K562 (cell line): Measurements from ENCODE around the gene GMEB2. TPM values are rescaled to one million over a fixed set of nuclear protein-coding genes. Genes with fewer than 3 reads are reported as not detected.

Experiments
- ATAC-seq: fragments of 200-7000 bp; cut with Tn5 transposase; 3 replicates; pipeline ENCODE4 v1.9.1; 2020; ENCODE audit warnings: moderate library complexity
- BruUV-seq: library from RNA; stranded (reverse); fragments of 400-500 nt; replicated peaks from 2 replicates; lab custom pipeline; 2021; lab: Mats Ljungman, UMichigan
- CTCF ChIA-PET: fragments of 300-600 bp; formaldehyde crosslinking; extraction: SDS; loops from one replicate; lab custom pipeline; 2021; ENCODE audit warnings: low intra/inter-chr PET ratio; lab: Yijun Ruan, JAX
- POLR2A ChIA-PET: fragments of 300-600, 350-650 bp; sonication (Branson Sonifier 250); formaldehyde crosslinking; extraction: SDS; loops from one replicate; lab custom pipeline; 2021; ENCODE audit warnings: antibody characterized with exemption, inconsistent platforms; lab: Yijun Ruan, JAX
- DNase-seq, 4 experiments: peaks; one replicate each; pipeline versions ENCODE4 v3.0.0 to v3.0.0-alpha.2; 2011 to 2018; ENCODE audit warnings: low spot score in 3 of 4, mixed read lengths in 3 of 4; ENCODE audit errors: extremely low read depth in 1 of 4
- FAIRE-seq: peaks from 2 replicates; lab custom pipeline; 2011; peaks lifted over from hg19 to GRCh38; lab: Jason Lieb, UNC
- H2AFZ ChIP-seq: 2 replicates; pipeline ENCODE4 v1.6.0; 2011; ENCODE audit warnings: low read depth, low read length, control low read depth, inconsistent platforms
- H3K27ac ChIP-seq: fragments of 200-600 bp; 3 replicates; pipeline ENCODE4 v1.8.0; 2011; ENCODE audit warnings: low read depth, mild to moderate bottlenecking, control low read depth, inconsistent platforms, low read length, moderate library complexity, mixed read lengths; ENCODE audit errors: extremely low read depth
- H3K27me3 ChIP-seq, 2 experiments: fragments of 300-600 bp in 1 of 2; 2 replicates in 1 of 2; 3 replicates in 1 of 2; pipeline versions ENCODE4 v1.6.0 to v1.8.0; 2011; ENCODE audit warnings: inconsistent platforms in 2 of 2, low read length in 2 of 2, mild to moderate bottlenecking in 1 of 2, mixed read lengths in 1 of 2, moderate library complexity in 1 of 2; ENCODE audit not compliant: control insufficient read depth in 2 of 2, insufficient read depth in 2 of 2
- H3K36me3 ChIP-seq: fragments of 300-600 bp; 3 replicates; pipeline ENCODE4 v1.8.0; 2011; ENCODE audit warnings: mild to moderate bottlenecking, low read length, inconsistent platforms; ENCODE audit not compliant: control insufficient read depth, insufficient read depth
- H3K4me1 ChIP-seq, 2 experiments: fragments of 200-600 bp in 1 of 2; replicated peaks in 1 of 2; 2 replicates in 1 of 2; 3 replicates in 1 of 2; pipeline versions ENCODE4 v1.5.1 to v1.8.0; 2011; ENCODE audit warnings: inconsistent platforms in 2 of 2, low read length in 2 of 2, mild to moderate bottlenecking in 1 of 2, mixed read lengths in 1 of 2, moderate library complexity in 1 of 2; ENCODE audit not compliant: control insufficient read depth in 2 of 2, insufficient read depth in 2 of 2
- H3K4me2 ChIP-seq: 2 replicates; pipeline ENCODE4 v1.6.1; 2011; ENCODE audit warnings: low read length, control low read depth, inconsistent platforms, mixed read lengths; ENCODE audit not compliant: insufficient read depth
- H3K4me3 ChIP-seq: fragments of 200-600 bp; sonication (generic), shearing (Covaris generic); 2 replicates; pipeline ENCODE4 v1.5.1; 2016; ENCODE audit warnings: control low read depth, inconsistent platforms
- H3K79me2 ChIP-seq: fragments of 200-600 bp; 3 replicates; pipeline ENCODE4 v1.8.0; 2011; ENCODE audit warnings: low read length, inconsistent platforms; ENCODE audit not compliant: control insufficient read depth, insufficient read depth
- H3K9ac ChIP-seq, 2 experiments: 2 replicates each; pipeline versions ENCODE4 v1.6.0 to v1.6.1; 2011; ENCODE audit warnings: low read depth in 2 of 2, low read length in 2 of 2, control low read depth in 1 of 2, inconsistent platforms in 1 of 2, mild to moderate bottlenecking in 1 of 2, mixed read lengths in 1 of 2; ENCODE audit not compliant: insufficient read depth in 1 of 2
- H3K9me1 ChIP-seq: one replicate; pipeline ENCODE4 v1.6.0; 2011; ENCODE audit warnings: inconsistent platforms, mild to moderate bottlenecking, low read length, moderate library complexity; ENCODE audit not compliant: control insufficient read depth, insufficient read depth
- H3K9me3 ChIP-seq: replicated peaks from 2 replicates; pipeline ENCODE4 v1.5.1; 2011; ENCODE audit warnings: low read depth, low read length, inconsistent platforms; ENCODE audit not compliant: control insufficient read depth, insufficient read depth
- H4K20me1 ChIP-seq: replicated peaks from 2 replicates; pipeline ENCODE4 v1.6.1; 2011; ENCODE audit warnings: low read length, inconsistent platforms, mixed read lengths; ENCODE audit not compliant: control insufficient read depth, insufficient read depth
- CREM ChIP-seq: IDR thresholded peaks from 2 replicates; pipeline ENCODE4 v1.6.1; 2014; ENCODE audit warnings: antibody characterized with exemption, low read depth
- GATAD2B ChIP-seq: fragments of 450-650 bp; IDR thresholded peaks from 2 replicates; pipeline ENCODE4 v1.6.1; 2017; ENCODE audit warnings: mild to moderate bottlenecking, borderline replicate concordance
- POLR2G ChIP-seq: fragments of 200-400 bp; formaldehyde crosslinking; IDR thresholded peaks from 2 replicates; pipeline ENCODE4 v1.6.1; 2017; ENCODE audit warnings: low read depth, mild to moderate bottlenecking, antibody characterized with exemption, low read length, moderate library complexity
- SMAD1 ChIP-seq: fragments of 150-350 bp; IDR thresholded peaks from 2 replicates; pipeline ENCODE4 v1.6.1; 2014; ENCODE audit warnings: low read length, low read depth; ENCODE audit not compliant: partially characterized antibody
- ZBTB33 ChIP-seq: sonication (generic); formaldehyde crosslinking; IDR thresholded peaks from 2 replicates; pipeline ENCODE4 v1.8.1; 2023; ENCODE audit warnings: mild to moderate bottlenecking, missing genetic modification reagents
- ZFP36 ChIP-seq: fragments of 150-350 bp; IDR thresholded peaks from 2 replicates; pipeline ENCODE4 v1.6.1; 2018; ENCODE audit warnings: low read length, low read depth; ENCODE audit not compliant: partially characterized antibody
- WGBS: fragments of 100-300 bp; shearing (Covaris generic); methylation state at CpG from one replicate; pipeline ENCODE4 v1.1.6; 2016; ENCODE audit warnings: low coverage, mixed read lengths; ENCODE audit not compliant: insufficient coverage; ENCODE audit errors: missing lambda C conversion rate; 5-methylcytosine and 5-hydroxymethylcytosine counted together
- in situ Hi-C: fragments of 300-500 bp; cut with MboI; formaldehyde crosslinking; loops from 4 replicates; pipeline ENCODE4 v1.15.0; 2018; ENCODE audit warnings: inconsistent platforms, mixed read lengths
- intact Hi-C: fragments of 100-400 bp; cut with micrococcal nuclease; formaldehyde crosslinking; loops from 2 replicates; pipeline ENCODE4 v1.14.2; 2022
- polyA plus RNA-seq, 8 experiments: library from polyadenylated mRNA; depleted of rRNA in 4 of 8; stranded (reverse) in 5 of 8; unstranded in 3 of 8; fragments of >200 nt; fragmentation: Nextera tagmentation in 2 of 8; fragmentation: Illumina TruSeq in 1 of 8; extraction: Ambion mirVana in 2 of 8; extraction: Trizol in 1 of 8; gene quantifications; 2 replicates each; pipeline versions ENCODE4 v1.2.1 to v1.2.3, GENCODE V29; 2011 to 2014; ENCODE audit warnings: inconsistent platforms in 1 of 8, missing spikeins in 1 of 8
- total RNA-seq, 7 experiments: library from RNA; depleted of rRNA in 6 of 7; stranded (reverse); fragments of >200 nt in 6 of 7; fragmentation: Illumina TruSeq in 2 of 7; extraction: Trizol in 2 of 7; gene quantifications; 2 replicates each; pipeline versions ENCODE4 v1.2.1 to v1.2.3, GENCODE V29; 2011 to 2021; ENCODE audit warnings: low replicate concordance in 1 of 7

The GMEB2 gene
- total and polyA plus RNA-seq, 9 of the 15 experiments (the other 6 are each of a cell fraction or from before 2014, with no cell fraction given): 0.03 to 13.9 (median 6.3) TPM

GRCh38 chr20:63556873-63557478 is 69.9 kb downstream of the GMEB2 start:
- POLR2A ChIA-PET: interaction anchor here (0.6 to 1.0 kb wide), 7 partner anchors 8 to 151 kb away, joined by 3 to 4 read pairs (median 3); partner anchors contain the start of genes ARFRP1 and ZGPAT
- TF ChIP-seq SMAD1: no peak
- peak; percentile 64 for TF ChIP-seq ZFP36
- Histone ChIP-seq H3K9me3 (no peaks in the 10 kb centered on the region), H3K27me3 (no peaks in the 10 kb centered on the region), H3K9ac (no peak overlapping the region), H3K4me3 (no peak overlapping the region), H4K20me1 (no peaks in the 10 kb centered on the region), H3K36me3 (no peaks in the 10 kb centered on the region), H3K9me1 (no peaks in the 10 kb centered on the region), H2AFZ (no peak overlapping the region), H3K79me2 (no peaks in the 10 kb centered on the region), H3K4me2 (no peak overlapping the region), H3K4me1 (peaks cover 15 to 85% of the 10 kb centered on the region in 2 experiments), H3K27ac (no peak overlapping the region)
- ATAC-seq (no peak), FAIRE-seq (no peak), DNase-seq (no peak)
- intact Hi-C loops (loop anchor here (10.0 kb wide), 1 partner anchor 308 kb away; the partner anchor contains the start of genes ABHD16B and TPD52L2), in situ Hi-C loops (no loop called here)
- WGBS: 50% methylated on average over 18 of the region's 23 CpGs
- CTCF ChIA-PET: no interaction called here
- no TSS peak for BruUV-seq

- Histone ChIP-seq H3K36me3 (no peaks in the 10 kb centered on the region), H3K4me3 (no peak overlapping the region), H4K20me1 (no peaks in the 10 kb centered on the region), H3K9ac (peak overlapping the region in 1 of 2 experiments; percentile 52; a peak in 1 of 4 replicates), H3K79me2 (no peaks in the 10 kb centered on the region), H3K27me3 (no peaks in the 10 kb centered on the region), H3K4me2 (no peak overlapping the region), H3K9me1 (no peaks in the 10 kb centered on the region), H3K9me3 (no peaks in the 10 kb centered on the region), H2AFZ (no peak overlapping the region), H3K4me1 (peaks cover 15 to 74% of the 10 kb centered on the region in 2 experiments), H3K27ac (no peak overlapping the region)
- ChIA-PET POLR2A (interaction anchor here (1.0 to 1.7 kb wide), 2 partner anchors 10 to 19 kb away, joined by 4 to 9 read pairs; no protein-coding TSS in a partner anchor), CTCF (no interaction called here)
- in situ Hi-C loops: no loop called here
- WGBS: 74% methylated on average over 43 of the region's 45 CpGs
- no TSS peak for BruUV-seq
- DNase-seq (no peak), FAIRE-seq (no peak), ATAC-seq (no peak)
- TF ChIP-seq CREM: no peak
- no peak for TF ChIP-seq GATAD2B
- 0 out of 2 replicates have a peak, but pooled peaks have one; percentile 10 for TF ChIP-seq POLR2G
- peak; percentile 74 for TF ChIP-seq ZBTB33
- intact Hi-C loops: loop anchor here (10.0 kb wide), 1 partner anchor 309 kb away; the partner anchor contains the start of genes ABHD16B and TPD52L2
These were observed 71.1 kb downstream of the GMEB2 start for GRCh38 chr20:63555661-63556381.
